Mesodermal cell (in vitro differentiated cells): ENCODE measurements around the gene SLC25A25.

Experiments
- H3K27ac ChIP-seq: 2 replicates; pipeline ENCODE4 v1.7.0; 2013; ENCODE audit warnings: mild to moderate bottlenecking, low read depth, low read length, moderate library complexity; ENCODE audit not compliant: severe bottlenecking
- H3K36me3 ChIP-seq: 2 replicates; pipeline ENCODE4 v1.7.1; 2013; ENCODE audit warnings: mild to moderate bottlenecking, low read length, moderate library complexity; ENCODE audit not compliant: control insufficient read depth, insufficient read depth
- H3K4me1 ChIP-seq: one replicate; pipeline ENCODE4 v1.7.1; 2013; ENCODE audit warnings: mild to moderate bottlenecking, low read length; ENCODE audit not compliant: insufficient read depth, control insufficient read depth, poor library complexity, severe bottlenecking
- H3K4me3 ChIP-seq: 2 replicates; pipeline ENCODE4 v1.7.0; 2013; ENCODE audit warnings: low read length, control low read depth, mild to moderate bottlenecking; ENCODE audit not compliant: insufficient read depth, poor library complexity, severe bottlenecking; ENCODE audit errors: extremely low read depth
- H3K9me3 ChIP-seq: 2 replicates; pipeline ENCODE4 v1.7.1; 2013; ENCODE audit warnings: mild to moderate bottlenecking, low read length, moderate library complexity; ENCODE audit not compliant: control insufficient read depth
- WGBS, 2 experiments: methylation state at CpG; one replicate each; pipeline ENCODE4 v1.1.5; 2013; ENCODE audit warnings: missing lambda C conversion rate in 2 of 2; ENCODE audit not compliant: insufficient coverage in 2 of 2; 5-methylcytosine and 5-hydroxymethylcytosine counted together

The SLC25A25 gene

DNA sequence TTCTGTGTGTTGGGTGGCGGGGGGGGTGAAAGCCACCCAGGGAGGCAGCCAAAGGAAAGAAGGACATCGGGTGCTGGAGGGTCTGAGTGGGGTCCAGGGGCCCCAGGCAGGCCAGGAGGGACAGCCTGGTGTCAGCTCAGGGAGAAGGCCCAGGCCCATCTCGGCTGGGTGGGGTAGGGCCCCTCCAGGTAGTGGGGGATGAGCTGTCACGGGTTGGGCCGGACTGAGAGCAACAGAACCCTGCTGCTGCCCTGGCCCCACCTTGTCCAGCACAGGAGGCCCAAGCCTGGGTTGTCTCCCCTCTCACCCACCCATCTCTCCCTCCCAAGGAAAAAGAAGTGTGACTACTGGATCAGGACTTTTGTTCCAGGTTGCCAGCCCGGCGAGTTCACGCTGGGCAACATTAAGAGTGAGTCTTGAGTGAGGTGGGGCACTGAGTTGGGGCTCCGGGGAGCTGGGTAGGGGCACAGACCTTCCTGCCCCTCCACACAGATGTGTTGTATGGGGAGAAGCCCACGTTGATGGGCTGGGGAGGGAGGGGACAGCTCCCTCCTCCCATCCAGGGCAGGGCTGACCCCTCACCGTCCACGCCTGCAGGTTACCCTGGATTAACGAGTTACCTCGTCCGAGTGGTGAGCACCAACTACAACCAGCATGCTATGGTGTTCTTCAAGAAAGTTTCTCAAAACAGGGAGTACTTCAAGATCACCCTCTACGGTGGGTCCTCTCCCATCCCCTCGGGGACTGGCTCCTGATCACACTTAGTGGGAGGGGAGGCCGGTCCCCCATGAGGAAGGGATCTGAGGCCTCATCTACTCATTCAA is 83.5 kb downstream of the SLC25A25 start:
- Histone ChIP-seq H3K9me3 (no peaks in the 10 kb centered on the region), H3K27ac (no peak overlapping the region), H3K4me1 (no peaks in the 10 kb centered on the region), H3K36me3 (no peaks in the 10 kb centered on the region), H3K4me3 (no peak overlapping the region)
- 89 to 94% methylated on average over 5 to 10 of the region's 18 CpGs for WGBS, 2 experiments

DNA sequence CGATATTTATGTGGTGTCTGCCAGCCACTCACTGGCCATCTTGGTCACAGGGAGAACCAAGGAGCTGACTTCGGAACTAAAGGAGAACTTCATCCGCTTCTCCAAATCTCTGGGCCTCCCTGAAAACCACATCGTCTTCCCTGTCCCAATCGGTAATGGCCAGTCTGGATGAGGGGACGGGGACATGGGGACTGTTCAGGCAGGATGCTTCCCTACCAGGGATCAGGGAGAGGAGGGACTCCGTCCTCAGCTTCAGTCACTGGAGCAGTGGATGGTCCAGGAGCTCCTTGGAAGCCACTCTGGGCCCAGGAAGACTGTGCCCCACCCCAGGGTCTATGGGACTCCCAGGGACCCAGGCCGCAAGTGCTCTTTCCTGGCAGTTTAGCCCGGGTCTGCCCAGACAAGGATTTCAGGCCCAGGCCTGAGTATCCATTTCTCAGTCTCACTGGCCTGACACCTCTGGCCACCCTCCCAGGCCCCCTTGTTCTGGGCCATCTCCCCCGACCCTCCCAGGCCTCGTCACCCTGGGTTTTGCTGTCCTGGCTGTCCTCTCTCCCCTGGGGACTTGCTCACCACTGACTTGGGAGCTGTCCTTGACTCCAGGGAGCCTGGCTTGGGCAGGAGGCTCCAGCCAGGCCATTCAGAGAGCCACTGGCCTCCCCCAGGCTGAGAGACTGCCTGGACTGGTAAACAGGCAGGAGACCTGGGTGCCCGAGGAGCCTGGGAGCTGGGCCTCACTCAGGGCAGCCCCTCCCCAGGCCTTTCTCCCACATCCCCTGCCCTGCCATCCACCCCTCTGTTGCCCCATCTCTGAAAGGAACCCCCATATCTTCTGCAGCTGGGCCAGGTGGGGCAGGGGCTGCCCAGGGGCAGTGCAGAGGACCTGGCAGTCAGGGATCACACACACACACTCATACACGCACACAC is 84.4 kb downstream of the SLC25A25 start:
- H3K36me3 ChIP-seq: no peaks in the 10 kb centered on the region
- no peaks in the 10 kb centered on the region for H3K4me1 ChIP-seq
- WGBS, 2 experiments: 90 to 93% methylated on average over 9 to 12 of the region's 13 CpGs
- no peak overlapping the region for H3K4me3 ChIP-seq
- H3K27ac ChIP-seq: no peak overlapping the region
- H3K9me3 ChIP-seq: no peaks in the 10 kb centered on the region

DNA sequence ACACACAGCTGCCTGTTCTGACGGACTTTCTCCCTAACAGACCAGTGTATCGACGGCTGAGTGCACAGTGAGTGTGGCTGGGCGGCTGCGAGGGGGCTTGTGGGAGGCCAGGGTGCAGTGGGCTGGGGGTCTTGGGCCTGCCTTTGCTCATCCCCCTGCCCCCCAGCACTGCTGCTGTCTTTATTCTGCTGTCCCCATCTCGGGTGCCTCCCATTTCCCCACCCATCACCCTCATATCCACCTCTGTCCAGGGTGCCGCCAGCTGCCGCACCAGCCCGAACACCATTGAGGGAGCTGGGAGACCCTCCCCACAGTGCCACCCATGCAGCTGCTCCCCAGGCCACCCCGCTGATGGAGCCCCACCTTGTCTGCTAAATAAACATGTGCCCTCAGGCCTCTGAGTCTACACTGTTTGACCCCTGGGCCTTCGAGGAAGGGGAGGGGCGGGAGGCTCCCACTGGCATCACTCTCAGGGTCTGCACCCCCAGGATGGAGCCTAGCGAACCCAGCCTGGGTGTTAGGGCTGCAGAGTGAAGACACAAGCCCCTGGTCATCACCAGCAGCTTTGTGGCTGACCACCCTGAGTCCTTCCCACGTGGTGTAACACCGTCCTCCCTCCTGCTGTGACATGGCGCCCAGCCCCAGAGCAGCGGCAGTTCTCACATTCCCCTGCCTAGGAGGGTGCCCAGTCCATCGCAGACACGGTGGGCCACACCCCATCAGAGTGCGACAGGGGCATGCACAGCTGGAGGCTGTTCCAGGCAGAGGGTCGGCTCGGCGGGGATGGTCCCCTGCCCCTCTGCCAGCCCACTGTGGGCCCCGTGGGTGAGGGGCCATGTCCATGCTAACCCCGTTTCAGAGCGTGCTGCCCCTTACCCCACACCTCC is 85.3 kb downstream of the SLC25A25 start:
- Histone ChIP-seq H3K36me3 (no peaks in the 10 kb centered on the region), H3K9me3 (no peaks in the 10 kb centered on the region), H3K27ac (no peak overlapping the region), H3K4me1 (no peaks in the 10 kb centered on the region), H3K4me3 (no peak overlapping the region)
- 87 to 89% methylated on average over 22 to 23 of the region's 26 CpGs for WGBS, 2 experiments

DNA sequence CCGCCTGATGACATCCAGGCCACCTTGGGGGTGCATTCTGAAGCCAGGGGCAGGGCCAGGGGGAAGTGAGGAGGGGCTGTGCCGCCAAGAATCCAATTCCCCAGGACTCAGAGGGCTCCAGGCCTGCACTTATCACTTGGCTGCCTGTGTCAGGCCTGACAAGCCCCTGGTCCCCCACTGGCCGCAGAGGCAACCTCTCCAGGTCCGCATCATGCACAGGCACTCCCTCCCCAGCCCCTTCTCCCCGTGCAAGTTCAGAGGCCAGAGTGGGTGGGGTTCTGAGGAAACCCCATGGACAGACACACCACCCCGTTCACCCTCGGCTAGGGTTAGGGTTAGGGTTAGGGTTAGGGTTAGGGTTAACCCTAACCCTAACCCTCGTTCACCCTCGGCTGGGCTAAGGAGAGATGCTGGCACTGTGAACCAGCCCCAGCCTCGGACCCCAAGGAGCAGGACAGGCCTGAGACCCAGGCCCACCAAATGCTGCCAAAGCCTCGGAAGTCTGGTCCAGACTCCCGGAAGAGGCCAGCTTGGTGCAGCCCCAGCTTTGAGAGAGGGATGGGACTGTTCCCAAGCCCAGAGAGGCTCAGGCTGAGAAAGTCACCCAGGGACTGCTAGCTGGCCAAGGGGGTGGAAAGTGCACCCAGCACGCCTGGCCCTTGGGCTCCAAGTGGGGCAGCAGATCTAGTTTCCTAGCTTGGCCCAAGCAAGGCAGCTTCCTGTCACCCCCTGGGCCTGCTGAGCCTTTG is 86.1 kb downstream of the SLC25A25 start:
- Histone ChIP-seq H3K4me3 (no peak overlapping the region), H3K27ac (no peak overlapping the region), H3K9me3 (no peaks in the 10 kb centered on the region), H3K36me3 (no peaks in the 10 kb centered on the region), H3K4me1 (no peaks in the 10 kb centered on the region)
- 79 to 83% methylated on average over 7 to 8 of the region's 13 CpGs for WGBS, 2 experiments

DNA sequence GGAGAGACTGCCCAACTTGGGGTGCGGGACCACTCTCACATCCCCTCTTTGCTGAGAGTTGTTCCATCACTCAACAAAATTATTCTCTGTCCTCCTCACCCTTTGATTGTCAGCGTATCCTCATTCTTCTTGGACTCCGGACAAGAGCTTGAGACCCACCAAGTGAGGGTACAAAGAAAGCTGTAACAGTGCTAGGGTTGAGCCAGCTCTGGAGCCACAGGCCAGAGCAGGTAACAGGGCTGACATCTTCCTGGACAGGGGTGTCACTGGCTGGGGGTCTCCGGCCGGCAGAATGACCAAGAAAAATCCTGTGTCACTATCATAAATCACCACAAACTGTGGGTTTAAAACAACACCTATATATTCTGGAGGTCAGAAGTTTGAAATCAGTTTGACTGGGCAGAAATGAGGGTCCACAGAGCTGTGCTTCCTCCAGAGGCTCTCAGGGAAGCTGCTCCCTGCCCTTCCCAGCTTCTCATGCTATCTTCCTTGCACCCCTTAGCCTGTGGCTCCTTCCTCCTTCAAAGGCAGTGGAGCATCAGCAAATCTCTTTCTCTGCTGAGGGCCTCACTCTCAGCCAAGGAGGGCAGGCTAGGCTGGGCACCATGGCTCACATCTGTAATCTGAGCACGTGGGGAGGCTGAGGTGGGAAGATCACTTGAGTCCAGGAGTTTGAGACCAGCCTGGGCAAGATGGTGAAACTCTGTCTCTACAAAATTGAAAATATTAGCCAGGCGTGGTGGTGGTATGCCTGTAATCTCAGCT is 87.9 kb downstream of the SLC25A25 start:
- H3K27ac ChIP-seq: no peak overlapping the region
- WGBS, 2 experiments: 95 to 96% methylated on average over 4 of the region's 7 CpGs
- no peak overlapping the region for H3K4me3 ChIP-seq
- H3K9me3 ChIP-seq: no peaks in the 10 kb centered on the region
- no peaks in the 10 kb centered on the region for H3K36me3 ChIP-seq
- H3K4me1 ChIP-seq: no peaks in the 10 kb centered on the region
